Hematopoietic multipotent progenitor cell treated with erythropoietin and hydrocortisone succinate and interleukin-3 and kit ligand, for 4 days (in vitro differentiated cells): ENCODE measurements around the gene TIAM1.

Experiments used
- DNase-seq: peaks from one replicate; pipeline ENCODE4 v3.0.0-alpha.2; 2015

Gene TIAM1

DNA sequence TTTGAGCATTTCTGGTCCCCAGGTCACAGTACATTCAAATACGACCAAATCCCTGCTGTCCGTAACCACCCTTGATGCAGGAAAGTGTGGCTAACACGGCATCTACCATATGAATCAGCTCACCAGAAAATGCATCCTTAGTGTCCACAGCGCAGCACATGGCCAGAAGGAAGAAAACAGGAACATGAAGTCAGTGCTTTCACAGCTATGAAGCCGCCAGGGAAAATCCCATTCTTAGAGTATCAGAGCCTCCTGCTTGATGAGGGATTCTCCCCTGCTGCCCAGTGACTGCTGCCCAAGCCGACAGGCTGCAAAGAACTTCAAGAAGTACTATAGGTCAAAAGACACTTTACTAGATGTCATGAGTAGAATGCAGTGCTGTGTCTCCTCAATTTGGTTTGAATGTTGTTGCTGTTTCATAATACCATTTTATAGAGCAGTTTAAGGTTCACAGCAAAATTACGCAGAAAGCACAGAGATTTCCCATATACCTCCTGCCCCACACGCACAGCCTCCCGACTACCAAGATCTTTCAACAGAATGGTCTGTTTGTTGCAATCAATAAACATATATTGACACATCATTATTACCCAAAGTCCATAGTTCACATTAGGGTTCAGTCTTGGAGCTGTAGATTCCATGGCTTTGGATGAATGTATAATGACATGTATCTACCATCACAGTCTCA lies 14.5 kb downstream of the TIAM1 start:
- DNase-seq, result no peak

- DNase-seq, result peak; percentile 76
Measured at GRCh38 chr21:31326522-31327242, 17.4 kb downstream of the TIAM1 start.

DNA sequence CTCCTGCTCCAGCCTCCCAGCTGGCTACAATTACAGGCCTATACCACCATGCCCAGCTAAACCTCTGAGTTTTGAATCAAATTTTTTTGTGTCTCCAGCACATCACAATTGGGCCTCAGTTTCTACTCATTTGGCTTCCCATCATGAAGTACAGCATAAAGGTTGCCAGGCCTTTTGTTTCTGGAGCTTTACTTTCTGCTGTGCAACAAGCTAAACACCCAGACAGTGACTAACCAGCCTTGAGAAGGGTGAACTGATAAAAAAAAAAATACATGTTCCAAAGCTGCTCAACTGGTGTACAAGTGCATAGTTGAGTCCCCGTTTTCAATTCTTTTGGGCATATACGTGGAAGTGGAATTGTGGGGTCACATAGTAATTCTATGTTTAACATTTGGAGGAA lies 25.1 kb downstream of the TIAM1 start:
- DNase-seq, result no peak

GRCh38 chr21:31317688-31318087 lies 26.4 kb downstream of the TIAM1 start:
- DNase-seq, result no peak

DNA sequence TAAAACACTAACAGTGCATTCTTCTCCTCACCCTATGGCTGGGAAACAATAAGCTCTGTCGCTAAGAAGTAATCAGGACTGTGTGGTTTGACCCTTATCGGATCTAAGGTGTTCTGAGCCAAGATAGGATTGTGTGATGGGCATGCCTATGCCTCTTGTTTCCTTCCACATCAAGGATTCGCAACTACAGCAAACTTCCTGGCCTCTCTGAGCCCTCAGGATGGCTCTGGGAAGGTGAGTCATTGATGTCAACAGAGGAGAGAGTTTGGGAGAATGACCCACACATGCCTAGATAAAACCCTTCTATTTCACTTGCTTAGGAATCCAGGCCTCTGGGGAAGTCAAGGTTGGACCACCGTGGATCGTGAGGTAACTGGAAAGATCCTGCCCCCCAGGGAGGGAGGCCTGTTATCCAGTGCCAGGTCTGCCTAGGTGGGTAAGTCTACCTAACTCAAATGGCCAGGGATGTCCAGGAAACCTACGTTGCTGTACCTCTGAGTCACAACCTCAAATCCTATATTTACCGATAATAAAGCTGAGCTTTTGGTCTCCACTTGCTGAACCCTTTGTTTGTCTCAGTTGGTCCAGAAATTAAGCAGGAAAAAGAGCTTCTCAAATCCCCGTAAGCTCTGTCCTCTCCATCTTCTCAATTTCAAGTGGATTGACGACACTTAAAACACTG lies 27.4 kb downstream of the TIAM1 start:
- no peak for DNase-seq

DNA sequence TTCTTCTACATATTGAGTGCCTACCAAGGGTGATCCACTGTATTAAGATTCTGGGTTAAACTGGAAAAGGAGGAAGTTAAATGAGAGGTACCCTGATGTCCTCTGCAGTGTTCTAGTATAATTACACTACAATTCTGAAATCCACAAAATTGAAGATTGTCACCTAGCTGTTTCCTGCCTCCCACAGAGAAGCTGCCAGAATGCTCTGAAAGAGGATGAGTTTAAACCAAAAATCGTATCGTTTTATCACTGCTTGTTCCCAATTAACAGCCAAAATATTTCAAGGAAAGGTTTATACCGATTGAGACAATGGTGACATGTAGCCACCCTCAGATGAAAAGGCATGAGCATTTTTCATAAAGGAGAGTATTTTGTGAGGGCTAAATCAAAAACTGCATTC lies 28.0 kb downstream of the TIAM1 start:
- DNase-seq, result no peak

GRCh38 chr21:31310750-31311149 lies 33.3 kb downstream of the TIAM1 start:
- no peak for DNase-seq

- DNase-seq, result no peak
Measured at GRCh38 chr21:31308584-31308983, 35.5 kb downstream of the TIAM1 start.

- no peak for DNase-seq
Measured at GRCh38 chr21:31305888-31306287, 38.2 kb downstream of the TIAM1 start.

DNA sequence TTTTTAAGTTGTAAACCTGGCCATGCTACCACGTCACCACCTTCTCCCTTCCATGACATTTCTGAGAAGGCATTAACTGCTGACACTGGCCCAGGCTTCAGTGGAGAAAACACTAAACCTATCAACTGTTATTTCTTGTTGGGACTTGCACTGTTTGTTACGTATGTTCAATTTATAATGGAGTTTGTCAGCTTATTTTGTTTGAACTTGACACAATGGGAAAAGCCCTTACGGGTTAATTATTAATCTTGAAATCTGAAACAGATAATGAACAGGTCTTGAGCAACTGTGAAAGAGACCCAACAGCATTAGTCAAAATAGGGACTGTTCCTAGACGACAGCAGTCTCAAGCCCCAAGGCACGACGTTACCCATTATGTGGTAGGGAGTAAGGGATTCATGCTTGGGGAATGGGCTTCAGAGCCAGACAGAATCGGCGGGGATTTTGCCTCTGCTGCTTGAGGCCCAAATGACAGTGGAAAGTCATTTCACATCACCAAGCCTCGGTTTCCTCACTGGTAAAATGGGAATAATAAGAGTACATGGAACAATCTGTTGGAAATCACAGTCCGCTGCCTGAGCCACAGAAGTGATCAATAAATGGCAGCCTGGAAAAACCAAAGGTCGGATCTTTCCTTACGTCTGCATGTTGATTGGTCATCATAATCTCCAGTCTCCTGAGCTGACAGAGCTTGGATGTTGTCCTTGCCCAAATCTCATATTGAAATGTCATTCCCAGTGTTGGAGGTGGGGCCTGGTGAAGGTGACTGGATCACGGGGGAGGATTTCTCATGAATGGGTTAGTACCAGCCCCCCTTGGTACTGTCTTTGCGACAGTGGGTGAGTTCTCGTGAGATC lies 44.5 kb downstream of the TIAM1 start:
- no peak for DNase-seq

GRCh38 chr21:31298618-31299269 lies 45.3 kb downstream of the TIAM1 start:
- no peak for DNase-seq

DNA sequence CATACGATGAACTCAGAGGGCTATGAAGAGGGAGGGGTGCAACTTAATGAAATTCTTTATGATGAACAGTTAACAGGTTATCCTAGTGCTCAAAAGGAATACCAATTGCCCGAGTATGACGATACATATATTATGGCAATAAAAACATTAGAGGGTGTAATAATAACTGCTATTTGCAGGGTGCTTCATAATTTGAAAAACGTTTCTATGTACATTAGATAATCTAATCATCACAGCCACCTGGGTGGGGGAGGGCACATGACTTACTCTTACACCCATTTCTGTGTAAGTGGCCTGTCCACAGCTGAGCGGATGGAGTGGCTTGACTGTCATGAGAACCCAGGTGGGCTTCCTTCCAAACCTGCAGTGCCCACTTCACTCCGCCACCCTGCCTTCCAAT lies 46.3 kb downstream of the TIAM1 start:
- no peak for DNase-seq

- no peak for DNase-seq
Measured at GRCh38 chr21:31295676-31296075, 48.4 kb downstream of the TIAM1 start.

- DNase-seq, result no peak
Measured at GRCh38 chr21:31294691-31295090, 49.4 kb downstream of the TIAM1 start.

DNA sequence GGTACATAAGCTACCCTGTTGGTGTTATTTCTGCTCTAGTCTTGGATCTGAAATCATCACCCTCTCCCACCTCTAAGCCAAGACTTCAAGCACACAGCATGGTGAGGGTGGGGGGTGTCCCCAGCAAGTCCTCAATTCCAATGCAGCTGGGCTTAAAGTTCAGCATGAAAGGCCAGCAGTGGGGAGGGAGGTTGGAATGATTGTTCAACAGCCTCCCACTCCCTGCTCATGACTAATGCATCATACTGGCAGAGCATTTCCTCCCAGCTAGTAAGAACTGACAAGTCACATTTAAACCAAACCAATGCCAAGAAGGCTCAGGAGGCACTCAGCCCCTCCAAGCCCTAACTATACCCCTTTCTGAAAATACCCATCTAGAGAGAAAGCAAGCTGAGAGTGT lies 50.1 kb downstream of the TIAM1 start:
- DNase-seq, result no peak

DNA sequence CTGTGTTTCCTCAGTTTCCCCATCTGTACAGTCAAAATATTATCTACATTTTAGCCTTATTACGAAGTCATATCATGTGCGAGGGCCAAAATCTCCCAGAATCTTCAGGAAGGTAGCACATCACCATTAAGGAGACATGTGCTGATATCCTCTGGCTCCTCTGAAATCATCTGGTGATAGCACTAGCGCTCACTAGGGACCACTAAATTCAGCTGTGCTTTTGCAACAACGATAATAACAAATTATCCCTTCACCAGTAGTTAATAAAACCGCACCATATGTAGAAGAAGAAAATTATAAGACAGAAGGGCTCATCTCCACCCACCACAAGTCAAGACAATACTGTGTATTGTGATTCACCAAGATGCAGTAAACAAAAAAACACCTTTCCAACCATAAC lies 53.3 kb downstream of the TIAM1 start:
- DNase-seq, result no peak

DNA sequence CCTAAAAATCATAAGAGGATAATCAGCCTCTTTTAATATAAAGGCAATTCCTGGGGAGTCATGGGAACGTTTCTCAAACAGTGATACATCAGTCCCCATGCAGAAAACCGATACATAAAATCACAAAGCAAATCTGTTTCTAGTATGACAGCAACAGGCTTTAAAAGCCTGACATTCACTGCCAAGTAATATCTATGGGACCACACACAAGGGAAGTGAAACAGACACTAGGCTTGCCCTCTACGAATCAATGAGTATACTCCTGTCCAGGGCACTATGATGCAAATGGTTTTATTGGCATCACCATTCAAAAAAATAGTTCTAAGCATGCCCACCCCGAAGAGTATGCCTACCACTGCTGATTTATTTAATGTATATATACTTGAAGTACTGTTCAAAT lies 54.4 kb downstream of the TIAM1 start:
- no peak for DNase-seq

GRCh38 chr21:31288191-31288590 lies 55.9 kb downstream of the TIAM1 start:
- DNase-seq, result no peak

DNA sequence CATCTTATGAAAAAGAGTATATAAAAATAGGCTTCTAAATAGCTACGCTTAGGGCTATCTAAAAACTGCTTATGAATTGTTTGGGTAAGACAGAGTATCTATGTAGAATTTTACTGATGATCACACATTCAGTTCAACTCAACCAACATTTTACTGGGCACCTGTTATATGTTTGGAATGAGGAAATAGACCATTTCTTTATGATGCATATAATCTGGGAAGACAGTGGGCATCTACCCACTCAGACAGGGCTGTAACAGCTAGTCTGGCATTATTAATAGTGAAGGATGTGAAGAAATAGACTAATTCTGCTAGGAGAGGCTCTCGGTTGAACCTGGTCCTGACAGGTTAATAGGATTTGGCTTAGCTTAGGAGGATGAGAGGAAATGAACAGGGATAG lies 56.9 kb downstream of the TIAM1 start:
- DNase-seq, result no peak

GRCh38 chr21:31286621-31287020 lies 57.4 kb downstream of the TIAM1 start:
- no peak for DNase-seq

- DNase-seq, result no peak
Measured at GRCh38 chr21:31284797-31285397, 59.2 kb downstream of the TIAM1 start.

GRCh38 chr21:31283025-31283424 lies 61.0 kb downstream of the TIAM1 start:
- DNase-seq, result peak; percentile 51
